Cardiac septum (tissue), 1 donor: ENCODE measurements around the gene MAGIX. TPM values are rescaled to one million over a fixed set of nuclear protein-coding genes. Genes with fewer than 3 reads are reported as not detected.
"Not testable (repeated sequence)": the region's sequence is repeated elsewhere in the genome, so short reads cannot be mapped to it uniquely, and the experiment has no call there.

Experiments used
- DNase-seq: peaks from one replicate; pipeline ENCODE4 v3.0.0-alpha.2; 2020; ENCODE audit warnings: low spot score
- intact Hi-C: fragments of 100-400 bp; cut with DNase I; formaldehyde crosslinking; loops from one replicate; pipeline ENCODE4 v1.14.0; 2022
- total RNA-seq: library from RNA; stranded (reverse); fragmentation: NEBNext Ultra II Directional; extraction: Animal tissue kit (Norgen Biotek cat#: 25700); gene quantifications from one replicate; pipeline ENCODE4 v1.2.1, GENCODE V29; 2021
- donor health status: DM: no; HTN: no; CAD: no.

MAGIX gene
- total RNA-seq, 1 donor from 2014 or later: 3.4 TPM

DNA sequence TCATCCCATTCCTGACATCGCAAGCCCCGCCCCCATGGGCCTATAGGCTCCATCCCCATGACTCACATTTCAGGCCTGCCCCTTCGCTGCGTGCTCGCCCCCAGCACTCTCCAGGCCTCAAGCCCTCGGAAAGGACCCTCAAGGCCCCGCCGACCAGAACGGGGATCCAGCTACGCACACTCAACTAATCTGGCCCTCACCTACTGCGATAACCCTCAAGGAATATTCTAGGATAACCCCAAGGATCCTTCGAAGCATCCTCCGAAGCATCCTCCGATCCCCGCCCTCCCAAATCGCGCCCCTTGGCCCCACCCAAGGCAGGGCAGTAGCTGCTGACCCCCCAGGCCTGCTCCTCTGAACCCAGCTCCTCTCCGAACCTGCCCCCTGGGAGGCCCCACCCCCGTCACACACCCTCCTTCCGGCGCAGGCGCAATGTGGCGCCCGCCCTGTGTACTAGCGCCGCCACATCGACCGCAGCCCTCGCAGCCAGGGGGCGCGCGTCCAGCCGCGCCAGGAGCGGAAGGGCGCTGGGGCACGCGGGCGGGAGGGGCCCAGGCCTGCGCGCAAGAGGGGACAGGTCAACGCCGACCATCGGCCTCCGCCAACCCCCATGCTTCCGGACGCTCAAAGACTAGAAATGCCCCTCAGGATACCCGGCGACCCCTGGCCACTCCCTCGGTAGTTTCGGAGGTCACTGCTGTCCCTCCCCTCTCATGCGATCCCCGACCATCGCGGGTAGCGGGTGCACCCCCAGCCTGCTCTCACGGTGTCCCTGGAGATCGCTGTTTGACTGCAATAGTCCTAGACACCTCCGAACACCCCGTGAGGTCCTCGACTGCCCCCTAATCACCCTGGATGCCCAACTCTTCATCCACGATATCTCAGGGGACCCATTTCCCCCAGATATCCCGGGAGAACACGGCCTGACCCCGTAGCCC is 6.4 kb upstream of the MAGIX start:
- intact Hi-C loops: no loop called here
- peak; percentile 94 for DNase-seq

DNA sequence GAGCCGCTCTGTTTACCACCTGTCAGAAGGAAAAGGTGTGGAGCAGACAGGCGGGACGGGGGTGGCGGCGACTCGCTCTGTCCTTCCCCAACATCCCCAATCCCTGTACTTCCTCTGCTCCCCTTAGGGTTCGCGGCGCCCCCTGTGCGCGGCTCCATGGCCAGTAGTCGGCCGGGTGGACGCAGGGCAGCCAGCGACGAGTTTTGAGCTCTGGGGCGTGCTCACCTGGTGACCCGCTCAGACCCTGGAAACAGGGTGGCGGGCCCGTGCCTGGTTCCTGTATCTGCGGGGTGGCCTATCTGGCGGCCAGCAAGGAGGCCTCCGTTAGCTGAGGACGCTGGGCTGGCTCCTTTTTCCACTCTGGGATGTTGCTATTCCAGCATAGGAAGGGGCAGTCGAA is 5.4 kb upstream of the MAGIX start:
- no peak for DNase-seq
- intact Hi-C loops: no loop called here

DNA sequence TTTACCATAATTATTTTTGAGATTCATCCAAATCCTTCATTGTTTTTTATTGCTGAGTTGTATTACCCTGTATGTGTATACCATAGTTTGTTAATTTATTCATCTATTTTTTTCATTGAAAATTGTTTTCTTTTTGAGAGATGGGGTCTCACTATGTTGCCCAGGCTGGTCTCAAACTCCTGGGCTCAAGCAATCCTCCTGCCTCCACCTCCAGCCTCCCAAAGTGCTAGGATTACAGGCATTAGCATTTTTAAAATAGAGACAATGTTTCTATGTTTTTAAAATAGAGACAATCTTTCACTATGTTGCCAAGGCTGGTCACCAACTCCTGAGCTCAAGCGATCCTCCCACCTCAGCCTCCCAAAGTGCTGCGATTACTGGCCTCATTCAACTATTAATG is 1.6 kb upstream of the MAGIX start:
- intact Hi-C loops: no loop called here
- DNase-seq: no peak

DNA sequence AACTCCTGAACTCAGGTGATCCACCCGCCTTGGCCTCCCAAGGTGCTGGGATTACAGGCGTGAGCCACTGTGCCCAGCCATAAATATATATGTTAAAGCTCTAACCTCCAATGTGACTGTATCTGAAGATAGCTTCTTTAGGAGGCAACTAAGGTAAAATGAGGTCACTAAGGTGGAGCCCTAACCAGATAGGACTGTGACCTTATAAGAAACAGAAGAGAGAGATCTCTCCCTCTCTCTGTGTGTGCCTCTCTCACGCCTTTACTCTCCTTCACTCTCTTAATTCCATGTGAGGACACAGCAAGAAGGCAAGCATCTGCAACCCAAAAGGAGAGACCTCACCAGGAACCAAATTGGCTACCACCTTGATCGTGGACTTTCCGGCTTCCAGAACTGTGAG is 926 bp upstream of the MAGIX start:
- intact Hi-C loops: no loop called here

DNA sequence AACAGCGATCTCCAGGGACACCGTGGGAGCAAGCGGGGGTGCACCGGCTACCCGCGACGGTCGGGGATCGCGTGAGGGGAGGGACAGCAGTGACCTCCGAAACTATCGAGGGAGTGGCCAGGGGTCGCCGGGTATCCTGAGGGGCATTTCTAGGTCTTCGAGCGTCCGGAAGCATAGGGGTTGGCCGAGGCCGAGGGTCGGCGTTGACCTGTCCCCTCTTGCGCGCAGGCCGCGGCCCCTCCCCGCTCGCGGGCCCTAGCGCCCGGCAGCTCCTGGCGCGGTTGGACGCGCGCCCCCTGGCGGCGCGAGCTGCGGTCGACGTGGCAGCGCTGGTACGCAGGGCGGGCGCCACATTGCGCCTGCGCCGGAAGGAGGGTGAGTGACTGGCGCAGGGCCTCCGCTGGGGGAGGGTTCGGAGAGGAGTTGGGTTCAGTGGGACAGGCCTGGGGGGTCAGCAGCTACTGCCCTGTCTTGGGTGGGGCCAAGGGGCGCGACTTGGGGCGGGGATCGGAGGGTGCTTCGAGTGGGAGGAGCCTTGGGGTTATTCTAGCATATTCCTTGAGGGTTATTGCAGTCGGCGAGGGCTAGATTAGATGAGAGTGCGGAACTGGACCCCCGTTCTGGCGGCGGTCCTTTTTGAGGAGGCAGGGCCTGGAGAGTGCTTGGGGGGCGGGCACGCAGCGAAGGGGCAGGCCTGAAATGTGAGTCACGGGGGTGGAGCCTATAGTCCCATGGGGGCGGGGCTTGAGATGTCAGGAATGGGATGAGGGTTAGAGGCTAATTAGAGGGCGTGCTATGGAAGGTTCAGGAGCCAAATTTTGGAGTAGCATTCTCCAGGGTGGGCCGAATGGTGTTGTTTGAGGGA is 1.2 kb downstream of the MAGIX start:
- DNase-seq: peak; percentile 93
- intact Hi-C loops: loop anchor here (2.0 kb wide), 1 partner anchor 21 kb away; no protein-coding TSS in a partner anchor

More for the DNA sequence above, 926 bp upstream of the MAGIX start:
- DNase-seq: no peak

DNA sequence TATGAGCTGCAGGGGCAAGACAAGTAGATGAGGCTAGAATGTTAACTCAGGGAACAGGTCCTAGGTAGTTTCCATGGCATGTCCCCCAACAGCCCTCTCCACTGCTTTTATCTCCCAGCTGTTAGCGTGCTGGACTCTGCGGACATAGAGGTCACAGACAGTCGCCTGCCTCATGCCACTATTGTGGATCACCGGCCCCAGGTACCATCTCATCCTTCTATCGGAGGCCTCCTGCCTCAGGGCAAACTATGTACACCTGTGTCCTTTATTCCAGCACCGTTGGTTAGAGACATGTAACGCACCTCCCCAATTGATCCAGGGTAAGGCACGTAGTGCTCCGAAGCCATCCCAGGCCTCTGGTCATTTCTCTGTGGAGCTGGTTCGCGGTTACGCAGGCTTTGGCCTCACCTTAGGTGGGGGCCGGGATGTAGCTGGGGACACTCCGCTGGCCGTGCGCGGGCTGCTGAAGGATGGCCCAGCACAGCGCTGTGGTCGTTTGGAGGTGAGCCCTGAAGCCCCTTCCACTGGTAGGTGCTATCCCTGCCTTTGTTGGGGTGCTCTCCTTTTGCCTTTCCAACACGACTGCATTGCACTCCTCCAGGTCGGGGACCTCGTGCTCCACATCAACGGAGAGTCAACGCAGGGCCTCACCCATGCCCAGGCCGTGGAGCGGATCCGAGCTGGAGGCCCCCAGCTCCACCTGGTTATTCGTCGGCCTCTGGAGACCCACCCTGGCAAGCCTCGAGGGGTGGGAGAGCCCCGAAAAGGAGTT is 2.2 kb downstream of the MAGIX start:
- no peak for DNase-seq
- intact Hi-C loops: loop anchor here (2.0 kb wide), 1 partner anchor 20 kb away; no protein-coding TSS in a partner anchor

DNA sequence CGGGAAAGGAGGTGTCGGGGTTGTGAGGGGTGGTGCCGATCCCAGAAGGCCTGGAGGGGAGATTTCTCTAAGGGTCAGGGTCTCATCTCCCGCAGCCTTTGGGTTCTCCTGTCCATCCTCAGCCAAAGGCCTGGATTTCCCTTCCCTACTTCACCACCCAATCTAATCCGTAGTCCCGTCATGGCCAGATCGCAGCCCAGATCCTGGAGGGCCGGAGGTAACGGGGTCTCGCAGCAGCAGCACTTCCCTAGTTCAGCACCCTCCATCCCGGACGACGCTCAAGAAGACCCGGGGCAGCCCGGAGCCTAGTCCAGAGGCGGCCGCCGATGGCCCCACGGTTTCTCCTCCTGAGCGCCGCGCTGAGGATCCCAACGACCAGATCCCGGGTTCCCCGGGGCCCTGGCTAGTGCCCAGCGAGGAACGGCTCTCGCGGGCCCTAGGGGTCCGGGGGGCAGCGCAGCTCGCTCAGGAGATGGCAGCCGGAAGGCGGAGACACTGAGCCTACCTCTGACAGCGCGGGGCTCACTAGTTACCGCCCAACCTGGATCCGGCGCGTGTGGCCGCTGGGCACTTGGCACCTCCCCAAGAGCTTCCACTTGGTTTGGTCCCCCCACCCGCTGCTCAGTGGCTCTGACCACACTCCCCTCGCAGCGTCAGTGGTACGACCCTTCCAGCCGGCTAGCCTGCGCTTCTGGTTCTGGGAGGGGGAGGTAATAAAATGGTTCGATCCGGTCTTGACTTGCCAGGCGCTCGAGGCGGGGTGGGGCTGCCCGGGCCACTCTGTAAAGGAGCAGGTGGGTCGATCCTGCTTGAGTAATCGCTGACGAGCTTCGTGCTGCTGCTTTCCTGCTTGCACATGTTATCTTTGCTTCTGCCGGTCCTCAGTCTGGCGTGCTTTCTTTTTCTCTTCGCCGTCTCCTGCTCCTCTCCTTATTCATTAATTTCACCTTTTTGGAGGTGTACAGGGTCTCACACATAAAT is 3.6 kb downstream of the MAGIX start:
- intact Hi-C loops: loop anchor here (2.0 kb wide), 1 partner anchor 19 kb away; no protein-coding TSS in a partner anchor
- peak; percentile 91 for DNase-seq

DNA sequence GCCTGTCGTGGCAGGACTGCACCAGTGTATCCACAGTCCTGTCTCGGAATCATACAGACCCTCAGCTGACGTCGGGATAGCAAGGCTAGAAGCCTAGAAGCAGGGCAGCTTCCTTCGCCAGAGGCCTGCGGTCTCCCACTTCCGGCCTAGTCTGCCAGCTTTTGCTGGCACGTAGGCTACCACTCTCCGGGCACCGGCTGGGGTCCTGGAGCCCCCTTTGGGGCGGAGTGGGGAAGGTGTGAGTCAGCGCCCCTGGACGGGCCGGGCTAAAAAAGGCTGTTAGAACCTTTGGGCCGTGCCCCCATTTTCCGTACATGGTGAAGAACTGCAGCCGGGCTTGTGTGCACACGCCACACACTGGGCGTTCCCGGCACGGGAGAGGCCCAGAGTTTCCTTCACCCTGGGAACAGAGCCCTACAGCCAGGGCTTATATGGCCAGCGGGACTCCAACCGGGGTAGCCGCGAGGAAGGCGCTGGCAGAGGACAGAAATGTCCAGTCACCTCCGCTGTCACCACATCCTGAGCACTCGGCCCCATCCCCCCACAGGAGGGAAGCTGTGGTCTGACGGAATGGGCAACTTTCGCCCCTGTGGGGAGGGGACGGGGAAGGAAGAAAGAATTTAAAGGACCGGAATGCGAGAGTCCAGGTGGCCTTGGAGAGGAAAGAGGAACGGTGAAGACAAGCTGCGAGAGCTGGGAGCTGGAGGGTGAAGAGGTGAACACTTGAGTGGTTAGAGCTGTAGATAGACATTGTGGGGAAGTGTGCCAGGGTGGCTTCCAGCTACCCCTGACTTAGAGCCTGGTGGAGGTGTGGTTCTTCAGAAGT is 4.6 kb downstream of the MAGIX start:
- DNase-seq: peak; percentile 92
- intact Hi-C loops: no loop called here

DNA sequence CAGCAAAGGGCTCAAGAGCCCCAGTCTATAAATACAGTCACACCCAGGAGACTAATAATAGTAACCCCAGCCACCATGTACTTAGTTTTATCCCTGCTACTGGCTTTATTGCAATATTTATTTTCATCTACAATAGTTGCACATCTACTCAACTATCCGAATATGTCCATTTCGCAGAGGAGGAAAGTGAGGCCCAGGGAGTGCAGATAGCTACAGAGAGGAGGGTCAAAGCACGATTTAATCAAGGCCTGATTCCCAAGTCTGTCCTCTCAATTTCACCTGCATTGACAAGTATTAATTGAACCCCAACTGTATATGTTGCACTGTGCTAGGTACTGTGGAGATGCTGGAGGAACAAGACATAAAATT is 5.2 kb downstream of the MAGIX start:
- intact Hi-C loops: no loop called here
- no peak for DNase-seq

DNA sequence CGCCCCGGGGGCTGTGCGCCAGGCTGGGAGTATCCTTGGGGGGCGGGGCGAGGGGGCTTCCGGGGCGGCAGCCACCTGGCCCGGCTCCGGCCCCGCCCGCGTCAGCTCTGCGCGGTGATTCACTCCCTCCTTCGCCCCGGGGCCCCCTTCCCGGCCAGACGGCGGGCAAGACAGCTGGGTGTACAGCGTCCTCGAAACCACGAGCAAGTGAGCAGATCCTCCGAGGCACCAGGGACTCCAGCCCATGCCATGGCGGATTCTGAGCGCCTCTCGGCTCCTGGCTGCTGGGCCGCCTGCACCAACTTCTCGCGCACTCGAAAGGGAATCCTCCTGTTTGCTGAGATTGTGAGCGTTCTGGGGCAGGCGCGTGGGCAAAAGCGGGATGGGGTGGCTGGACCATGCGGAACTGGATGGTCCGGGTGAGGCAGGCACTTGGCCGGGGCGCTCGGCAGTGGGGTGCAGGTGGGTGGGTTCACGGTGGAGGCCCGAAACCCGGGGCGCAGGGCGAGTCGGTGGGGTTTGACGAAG is 9.3 kb downstream of the MAGIX start, which contains the start of gene PLP2:
PLP2 (plus strand) TSS at position 147 of the 528 bp plus-strand sequence; CDS start at position 250, 103 bp downstream.
- intact Hi-C loops: no loop called here
- no peak for DNase-seq

DNA sequence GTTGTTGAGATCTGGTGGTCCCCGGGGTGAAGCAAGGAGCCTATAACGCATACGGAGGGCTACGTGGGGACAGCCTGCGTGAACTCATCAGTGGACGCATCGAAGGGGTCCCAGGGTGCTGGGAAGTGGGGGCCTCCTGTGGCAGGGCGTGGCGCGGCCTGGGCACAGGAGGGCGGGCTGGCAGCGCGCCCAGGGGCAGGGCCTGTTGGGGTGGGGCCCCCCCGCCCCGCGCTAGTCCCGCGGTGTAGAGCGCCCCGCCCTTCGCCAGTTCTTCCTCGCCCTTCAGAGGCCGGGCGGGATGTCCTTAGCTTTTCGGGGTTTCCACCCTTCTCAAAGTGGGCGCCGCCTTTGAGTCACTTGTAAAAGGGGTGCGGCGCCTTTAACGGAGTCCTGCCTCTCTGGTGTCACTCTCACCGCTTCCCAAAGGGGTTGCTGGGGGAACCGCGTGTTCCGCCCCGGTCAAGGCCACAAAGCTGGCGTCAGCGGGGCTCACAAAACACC is 9.8 kb downstream of the MAGIX start:
- peak; percentile 91 for DNase-seq
- intact Hi-C loops: no loop called here

DNA sequence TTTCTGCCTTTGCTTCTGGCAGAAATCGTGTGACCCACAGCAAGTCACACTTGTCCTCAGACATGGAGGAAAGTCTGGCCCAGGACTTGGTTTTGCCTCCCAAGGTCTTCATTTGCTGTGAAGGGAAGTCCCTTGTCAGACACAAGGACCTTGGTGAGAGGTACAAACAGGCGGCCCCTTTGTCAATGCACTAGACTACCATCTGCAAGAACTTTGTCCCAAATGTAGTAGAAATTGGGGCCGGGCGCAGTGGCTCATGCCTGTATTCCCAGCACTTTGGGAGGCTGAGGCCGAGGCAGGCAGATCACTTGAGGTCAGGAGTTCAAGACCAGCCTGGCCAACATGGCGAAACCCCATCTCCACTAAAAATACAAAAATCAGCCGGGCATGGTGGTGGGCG is 11.0 kb downstream of the MAGIX start:
- DNase-seq, intact Hi-C loops: not testable (repeated sequence)

DNA sequence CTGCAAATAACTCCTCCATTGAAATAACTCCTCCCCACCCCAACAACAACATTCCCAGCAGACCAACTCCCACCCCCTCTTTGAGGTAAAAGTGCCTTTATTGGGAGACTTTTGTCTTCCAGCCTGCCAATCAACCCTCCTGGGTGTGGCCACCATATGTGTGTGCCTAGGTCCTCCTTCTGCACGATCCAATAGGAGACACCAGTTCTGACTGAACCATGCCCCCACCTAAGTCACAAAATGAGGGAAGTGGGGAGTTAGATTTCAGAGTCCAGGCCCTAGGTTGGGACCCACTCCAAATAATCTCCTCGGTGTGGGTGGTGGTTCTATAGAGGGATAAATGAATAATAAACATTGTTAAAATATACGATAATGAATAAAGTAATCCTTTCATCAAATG is 12.2 kb downstream of the MAGIX start:
- no peak for DNase-seq

DNA sequence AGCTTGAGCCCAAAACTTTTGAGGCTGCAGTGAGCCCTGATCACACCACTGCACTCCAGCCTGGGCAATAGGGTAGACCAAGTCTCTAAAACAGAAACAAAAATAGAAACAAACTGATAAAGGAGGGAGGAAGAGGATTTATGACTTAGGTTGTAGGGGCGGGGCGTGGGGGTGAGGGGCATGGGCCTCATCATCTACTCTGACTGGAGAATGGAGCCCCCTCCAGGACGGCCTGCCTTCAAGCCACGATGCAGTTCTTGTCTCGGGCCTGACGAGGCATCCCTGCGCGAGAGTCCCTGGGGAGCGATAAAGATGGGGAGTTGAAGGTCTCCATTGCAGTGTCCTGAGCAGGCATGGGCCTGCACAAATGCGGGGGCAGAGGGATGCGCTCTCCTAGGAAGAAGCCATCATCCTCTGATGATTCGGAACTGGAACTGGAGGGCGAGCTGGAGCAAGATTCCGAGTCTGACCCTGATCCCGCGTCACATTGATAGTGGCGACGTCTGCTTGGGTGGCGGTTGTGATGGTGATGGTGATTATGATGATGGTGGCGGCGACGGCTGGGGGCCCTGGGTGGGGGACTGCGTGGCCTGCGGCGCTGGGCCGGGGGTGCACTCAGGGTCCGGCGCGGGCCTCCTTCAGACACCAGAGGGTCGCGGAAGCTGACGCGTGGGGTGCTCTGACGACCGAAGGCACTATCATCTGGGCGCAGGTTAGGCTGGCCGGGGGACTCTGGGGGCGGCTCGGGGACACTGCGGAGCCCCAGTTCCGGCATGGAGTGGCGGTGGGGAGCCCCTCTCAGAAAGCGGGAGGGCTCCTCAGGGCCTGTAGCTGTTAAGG is 13.1 kb downstream of the MAGIX start:
- intact Hi-C loops: no loop called here
- no peak for DNase-seq

More for the DNA sequence above, 12.2 kb downstream of the MAGIX start:
- intact Hi-C loops: no loop called here

DNA sequence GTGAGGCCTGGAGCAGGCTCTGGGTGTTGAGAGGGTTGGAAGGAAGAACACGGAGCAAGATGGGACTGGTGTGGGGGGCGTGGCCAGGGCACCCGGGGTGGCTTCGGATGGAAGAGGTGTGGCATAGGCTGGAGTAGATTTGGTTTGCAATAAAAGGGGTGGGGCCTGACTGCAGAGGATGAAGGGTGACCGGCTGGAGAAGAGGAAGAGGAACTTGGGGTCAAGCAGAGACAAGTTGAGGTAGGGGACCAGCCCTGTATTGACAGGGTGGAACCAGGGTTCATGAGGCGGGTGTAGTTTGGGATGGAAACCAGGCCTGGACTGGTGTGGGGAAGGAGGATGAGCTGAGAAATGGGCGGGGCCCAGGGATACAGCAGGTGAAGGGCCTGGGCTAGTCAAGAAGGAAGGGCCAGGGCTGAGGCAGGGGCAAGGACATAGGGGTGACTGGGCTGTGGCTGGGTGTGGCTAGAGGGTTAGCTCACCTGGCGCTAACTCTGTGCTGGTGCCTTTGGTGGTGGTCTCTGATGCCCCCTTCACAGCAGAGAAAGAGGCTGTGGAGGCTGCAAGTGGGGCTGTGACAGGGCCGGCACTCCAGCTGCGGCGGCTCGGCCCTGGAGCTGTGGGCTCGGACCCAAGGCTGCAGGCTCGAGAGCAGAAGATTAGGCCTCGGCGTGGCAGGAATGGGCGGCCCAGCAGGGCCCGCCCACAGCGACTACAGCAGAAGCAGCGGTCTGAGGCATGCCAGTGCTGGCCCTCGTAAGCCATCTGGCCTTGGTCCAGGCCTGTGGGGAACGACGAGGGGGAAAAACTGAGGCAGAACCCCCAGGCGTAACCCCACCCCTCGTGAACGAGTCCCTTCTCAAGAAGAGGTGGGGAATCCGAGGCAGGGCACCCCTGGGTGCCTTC is 14.1 kb downstream of the MAGIX start:
- no peak for DNase-seq
- intact Hi-C loops: no loop called here
